PFSK-1 (cell line): Measurements from ENCODE around the gene G3BP1.

Experiments used
- FOXP2 ChIP-seq: optimal IDR thresholded peaks from 2 replicates; pipeline ENCODE3; 2011; ENCODE audit warnings: borderline replicate concordance, control low read depth, inconsistent platforms; ENCODE audit not compliant: insufficient read depth; ENCODE audit errors: extremely low read length, extremely low read depth
- POLR2AphosphoS5 ChIP-seq: IDR thresholded peaks from 2 replicates; pipeline ENCODE4 v1.6.1; 2012; ENCODE audit warnings: low read depth, mild to moderate bottlenecking, control low read depth, low read length, moderate library complexity
- SIN3A ChIP-seq: IDR thresholded peaks from 2 replicates; pipeline ENCODE4 v1.6.1; 2012; ENCODE audit warnings: mild to moderate bottlenecking, low read length, moderate library complexity, borderline replicate concordance; ENCODE audit not compliant: insufficient read depth
- TAF1 ChIP-seq: IDR thresholded peaks from 2 replicates; pipeline ENCODE4 v1.6.1; 2012; ENCODE audit warnings: low read length, control low read depth, borderline replicate concordance; ENCODE audit not compliant: insufficient read depth
- TF ChIP-seq, protein P1 (sequence below), 2 experiments: IDR thresholded peaks; 2 replicates each; pipeline versions ENCODE4 v1.6.1 to v1.8.0; 2011 to 2012; ENCODE audit warnings: low read depth in 2 of 2, low read length in 2 of 2, control low read depth in 1 of 2, inconsistent platforms in 1 of 2, mild to moderate bottlenecking in 1 of 2, moderate library complexity in 1 of 2; ENCODE audit not compliant: insufficient read depth in 1 of 2

G3BP1 gene

DNA sequence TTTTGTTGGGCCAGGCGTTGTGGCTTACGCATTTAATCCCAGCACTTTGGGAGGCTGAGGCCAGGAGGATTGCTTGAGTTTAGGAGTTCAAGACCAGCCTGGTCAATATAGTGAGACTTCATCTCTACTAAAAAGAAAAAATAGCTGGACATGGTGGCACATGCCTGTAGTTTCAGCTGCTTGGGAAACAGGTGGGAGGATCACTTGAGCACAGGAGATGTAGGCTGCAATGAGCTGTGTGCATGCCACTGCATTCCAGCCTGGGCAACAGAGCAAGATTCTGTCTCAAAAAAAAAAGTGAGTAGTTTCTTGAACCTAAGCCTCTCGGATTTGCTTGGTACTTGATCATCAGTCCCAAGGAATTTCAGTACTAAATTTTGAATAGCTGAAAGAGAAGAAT is 26.9 kb downstream of the G3BP1 start:
- TF ChIP-seq SIN3A: no peak
- TF ChIP-seq POLR2AphosphoS5: no peak
- no peak for TF ChIP-seq TAF1
- TF ChIP-seq FOXP2: no peak
- TF ChIP-seq, protein P1, sequence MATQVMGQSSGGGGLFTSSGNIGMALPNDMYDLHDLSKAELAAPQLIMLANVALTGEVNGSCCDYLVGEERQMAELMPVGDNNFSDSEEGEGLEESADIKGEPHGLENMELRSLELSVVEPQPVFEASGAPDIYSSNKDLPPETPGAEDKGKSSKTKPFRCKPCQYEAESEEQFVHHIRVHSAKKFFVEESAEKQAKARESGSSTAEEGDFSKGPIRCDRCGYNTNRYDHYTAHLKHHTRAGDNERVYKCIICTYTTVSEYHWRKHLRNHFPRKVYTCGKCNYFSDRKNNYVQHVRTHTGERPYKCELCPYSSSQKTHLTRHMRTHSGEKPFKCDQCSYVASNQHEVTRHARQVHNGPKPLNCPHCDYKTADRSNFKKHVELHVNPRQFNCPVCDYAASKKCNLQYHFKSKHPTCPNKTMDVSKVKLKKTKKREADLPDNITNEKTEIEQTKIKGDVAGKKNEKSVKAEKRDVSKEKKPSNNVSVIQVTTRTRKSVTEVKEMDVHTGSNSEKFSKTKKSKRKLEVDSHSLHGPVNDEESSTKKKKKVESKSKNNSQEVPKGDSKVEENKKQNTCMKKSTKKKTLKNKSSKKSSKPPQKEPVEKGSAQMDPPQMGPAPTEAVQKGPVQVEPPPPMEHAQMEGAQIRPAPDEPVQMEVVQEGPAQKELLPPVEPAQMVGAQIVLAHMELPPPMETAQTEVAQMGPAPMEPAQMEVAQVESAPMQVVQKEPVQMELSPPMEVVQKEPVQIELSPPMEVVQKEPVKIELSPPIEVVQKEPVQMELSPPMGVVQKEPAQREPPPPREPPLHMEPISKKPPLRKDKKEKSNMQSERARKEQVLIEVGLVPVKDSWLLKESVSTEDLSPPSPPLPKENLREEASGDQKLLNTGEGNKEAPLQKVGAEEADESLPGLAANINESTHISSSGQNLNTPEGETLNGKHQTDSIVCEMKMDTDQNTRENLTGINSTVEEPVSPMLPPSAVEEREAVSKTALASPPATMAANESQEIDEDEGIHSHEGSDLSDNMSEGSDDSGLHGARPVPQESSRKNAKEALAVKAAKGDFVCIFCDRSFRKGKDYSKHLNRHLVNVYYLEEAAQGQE (IDR thresholded peaks at IDR 0.05; ENCODE audit: insufficient read depth in 1 of 2, low read depth in 2 of 2, low read length in 2 of 2): no peak

DNA sequence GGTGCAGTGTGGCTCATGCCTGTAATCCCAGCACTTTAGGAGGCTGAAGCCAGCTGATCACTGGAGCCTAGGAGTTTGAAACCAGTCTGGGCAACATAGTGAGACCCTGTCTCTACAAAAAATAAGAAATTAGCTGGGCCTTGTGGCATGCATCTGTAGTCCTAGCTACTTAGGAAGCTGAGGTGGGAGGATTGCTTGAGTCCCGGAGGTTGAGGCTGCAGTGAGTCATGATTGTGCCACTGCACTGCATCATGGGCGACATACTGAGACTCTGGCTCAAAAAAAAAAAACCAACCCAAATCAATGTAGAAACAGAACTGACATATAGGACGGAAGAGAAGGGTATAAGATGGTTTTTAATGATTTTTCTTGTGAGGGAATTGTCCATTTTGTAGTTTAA is 27.7 kb downstream of the G3BP1 start:
- TF ChIP-seq FOXP2 (no peak), TAF1 (no peak), POLR2AphosphoS5 (no peak), SIN3A (no peak)
- TF ChIP-seq, protein P1 (IDR thresholded peaks at IDR 0.05; ENCODE audit: insufficient read depth in 1 of 2, low read depth in 2 of 2, low read length in 2 of 2): no peak

DNA sequence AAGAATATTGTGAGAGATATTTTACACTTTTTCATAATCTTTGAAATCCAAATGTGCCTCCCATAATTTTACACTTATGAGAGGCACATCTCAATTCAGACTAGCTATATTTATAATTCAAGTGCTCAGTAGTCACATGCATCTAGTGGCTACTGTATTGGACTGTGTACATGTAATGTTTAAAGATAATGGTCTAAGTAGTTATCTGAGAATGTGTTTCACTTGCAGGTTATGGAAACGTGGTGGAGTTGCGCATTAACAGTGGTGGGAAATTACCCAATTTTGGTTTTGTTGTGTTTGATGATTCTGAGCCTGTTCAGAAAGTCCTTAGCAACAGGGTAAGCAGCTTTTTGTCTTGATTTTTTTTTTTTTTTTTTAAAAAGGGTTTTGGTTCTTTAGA is 28.8 kb downstream of the G3BP1 start:
- TF ChIP-seq SIN3A (no peak), FOXP2 (no peak), POLR2AphosphoS5 (no peak), TAF1 (no peak)
- TF ChIP-seq, protein P1 (IDR thresholded peaks at IDR 0.05; ENCODE audit: insufficient read depth in 1 of 2, low read depth in 2 of 2, low read length in 2 of 2): no peak

GRCh38 chr5:151805414-151806223 is 33.9 kb downstream of the G3BP1 start:
- TF ChIP-seq SIN3A (no peak), TAF1 (no peak), POLR2AphosphoS5 (no peak), FOXP2 (no peak)
- TF ChIP-seq, protein P1 (IDR thresholded peaks at IDR 0.05; ENCODE audit: insufficient read depth in 1 of 2, low read depth in 2 of 2, low read length in 2 of 2): no peak
